ENCODE measurements around the gene KIAA1755. TPM values are rescaled to one million over a fixed set of nuclear protein-coding genes. Genes with fewer than 3 reads are reported as not detected.

Gene KIAA1755
- total RNA-seq, 3 donors from 2014 or later, result 2.1 to 5.1 (median 4.3) TPM

DNA sequence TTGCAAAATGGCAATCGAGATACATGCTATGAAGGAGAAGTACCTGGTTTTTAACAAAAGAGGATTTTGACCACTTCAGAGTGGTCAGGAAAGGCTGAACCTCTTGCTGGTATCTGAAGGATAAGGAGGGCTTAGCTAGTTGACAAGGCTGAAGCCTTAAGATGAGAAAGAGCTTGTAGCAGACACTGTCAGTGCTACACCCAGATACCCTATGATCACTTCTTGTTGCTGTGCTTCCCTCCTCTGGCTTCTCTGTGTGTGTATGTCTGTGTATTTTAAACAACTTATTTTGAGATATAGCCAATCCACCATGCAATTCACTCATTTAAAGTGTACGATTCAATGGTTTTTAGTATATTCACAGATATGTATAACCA lies 56.6 kb downstream of the KIAA1755 start:
- Histone ChIP-seq H3K9me3 (no peaks in the 10 kb centered on the region), H3K4me1 (no peaks in the 10 kb centered on the region), H3K27me3 (peaks cover 0 to 6% of the 10 kb centered on the region in 2 donors), H3K4me3 (no peak overlapping the region), H3K27ac (no peak overlapping the region), H3K36me3 (no peaks in the 10 kb centered on the region)
- TF ChIP-seq POLR2A (IDR thresholded peaks at IDR 0.05) (no peak), POLR2AphosphoS5 (IDR thresholded peaks at IDR 0.05) (no peak)
- TF ChIP-seq, protein P1, sequence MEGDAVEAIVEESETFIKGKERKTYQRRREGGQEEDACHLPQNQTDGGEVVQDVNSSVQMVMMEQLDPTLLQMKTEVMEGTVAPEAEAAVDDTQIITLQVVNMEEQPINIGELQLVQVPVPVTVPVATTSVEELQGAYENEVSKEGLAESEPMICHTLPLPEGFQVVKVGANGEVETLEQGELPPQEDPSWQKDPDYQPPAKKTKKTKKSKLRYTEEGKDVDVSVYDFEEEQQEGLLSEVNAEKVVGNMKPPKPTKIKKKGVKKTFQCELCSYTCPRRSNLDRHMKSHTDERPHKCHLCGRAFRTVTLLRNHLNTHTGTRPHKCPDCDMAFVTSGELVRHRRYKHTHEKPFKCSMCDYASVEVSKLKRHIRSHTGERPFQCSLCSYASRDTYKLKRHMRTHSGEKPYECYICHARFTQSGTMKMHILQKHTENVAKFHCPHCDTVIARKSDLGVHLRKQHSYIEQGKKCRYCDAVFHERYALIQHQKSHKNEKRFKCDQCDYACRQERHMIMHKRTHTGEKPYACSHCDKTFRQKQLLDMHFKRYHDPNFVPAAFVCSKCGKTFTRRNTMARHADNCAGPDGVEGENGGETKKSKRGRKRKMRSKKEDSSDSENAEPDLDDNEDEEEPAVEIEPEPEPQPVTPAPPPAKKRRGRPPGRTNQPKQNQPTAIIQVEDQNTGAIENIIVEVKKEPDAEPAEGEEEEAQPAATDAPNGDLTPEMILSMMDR (IDR thresholded peaks at IDR 0.05), result no peak
- intact Hi-C loops (cut with DNase I; ENCODE audit: low total_unique reads), result no loop called here
- no peak for DNase-seq (ENCODE audit: low spot score in 2 of 2)

DNA sequence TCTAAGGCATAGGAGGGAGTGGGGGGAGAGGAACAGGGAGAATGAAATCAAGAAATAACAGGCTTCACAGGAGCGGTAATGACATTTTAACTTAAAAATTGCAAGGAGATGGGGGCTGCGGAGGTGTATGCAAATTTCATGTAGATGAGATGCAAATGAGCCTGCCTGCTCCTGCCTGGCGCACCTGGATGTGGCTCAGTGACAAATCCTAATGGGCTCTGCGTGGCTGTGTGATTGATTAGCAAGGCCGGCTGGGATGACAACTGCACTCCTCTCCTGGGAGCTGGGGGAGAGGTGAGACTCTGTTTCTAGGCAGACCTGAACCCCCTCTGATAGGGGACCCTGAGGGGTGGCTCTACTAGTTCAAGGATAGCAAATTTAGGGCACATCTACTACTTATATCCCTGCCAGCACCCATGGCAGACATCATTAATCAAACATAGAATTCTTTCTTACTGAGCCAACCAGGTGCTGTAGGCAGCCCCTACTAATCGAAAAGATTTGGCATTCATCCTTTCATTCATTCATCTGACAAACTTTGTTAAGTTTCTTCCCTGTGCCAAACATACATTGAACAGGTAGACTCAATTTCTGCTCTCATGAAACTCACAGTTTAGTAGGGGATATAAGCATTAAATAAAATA lies 57.1 kb downstream of the KIAA1755 start:
- DNase-seq (ENCODE audit: low spot score in 2 of 2), result no peak
- Histone ChIP-seq H3K9me3 (no peaks in the 10 kb centered on the region), H3K36me3 (no peaks in the 10 kb centered on the region), H3K27me3 (peaks cover 0 to 6% of the 10 kb centered on the region in 2 donors), H3K27ac (no peak overlapping the region), H3K4me3 (no peak overlapping the region), H3K4me1 (no peaks in the 10 kb centered on the region)
- TF ChIP-seq, protein P1 (IDR thresholded peaks at IDR 0.05), result no peak
- TF ChIP-seq POLR2AphosphoS5 (IDR thresholded peaks at IDR 0.05), result no peak
- no peak for TF ChIP-seq POLR2A (IDR thresholded peaks at IDR 0.05)
- intact Hi-C loops (cut with DNase I; ENCODE audit: low total_unique reads), result no loop called here

DNA sequence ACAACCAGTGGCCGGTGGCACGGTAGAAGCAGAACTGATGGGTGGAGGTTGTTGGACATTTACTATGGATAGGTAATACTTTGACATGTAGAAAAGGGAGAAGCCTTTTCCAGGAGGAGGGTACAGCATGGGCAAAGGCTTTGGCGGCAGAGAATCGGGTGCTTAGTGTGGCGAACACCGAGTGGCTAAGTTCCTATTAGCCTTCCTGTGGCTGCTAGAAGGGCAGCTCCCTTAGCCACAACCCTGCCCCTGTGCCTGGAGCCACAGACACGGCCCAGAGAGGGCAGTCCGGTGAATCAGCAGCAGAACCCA lies 57.6 kb downstream of the KIAA1755 start:
- no peak for DNase-seq (ENCODE audit: low spot score in 2 of 2)

DNA sequence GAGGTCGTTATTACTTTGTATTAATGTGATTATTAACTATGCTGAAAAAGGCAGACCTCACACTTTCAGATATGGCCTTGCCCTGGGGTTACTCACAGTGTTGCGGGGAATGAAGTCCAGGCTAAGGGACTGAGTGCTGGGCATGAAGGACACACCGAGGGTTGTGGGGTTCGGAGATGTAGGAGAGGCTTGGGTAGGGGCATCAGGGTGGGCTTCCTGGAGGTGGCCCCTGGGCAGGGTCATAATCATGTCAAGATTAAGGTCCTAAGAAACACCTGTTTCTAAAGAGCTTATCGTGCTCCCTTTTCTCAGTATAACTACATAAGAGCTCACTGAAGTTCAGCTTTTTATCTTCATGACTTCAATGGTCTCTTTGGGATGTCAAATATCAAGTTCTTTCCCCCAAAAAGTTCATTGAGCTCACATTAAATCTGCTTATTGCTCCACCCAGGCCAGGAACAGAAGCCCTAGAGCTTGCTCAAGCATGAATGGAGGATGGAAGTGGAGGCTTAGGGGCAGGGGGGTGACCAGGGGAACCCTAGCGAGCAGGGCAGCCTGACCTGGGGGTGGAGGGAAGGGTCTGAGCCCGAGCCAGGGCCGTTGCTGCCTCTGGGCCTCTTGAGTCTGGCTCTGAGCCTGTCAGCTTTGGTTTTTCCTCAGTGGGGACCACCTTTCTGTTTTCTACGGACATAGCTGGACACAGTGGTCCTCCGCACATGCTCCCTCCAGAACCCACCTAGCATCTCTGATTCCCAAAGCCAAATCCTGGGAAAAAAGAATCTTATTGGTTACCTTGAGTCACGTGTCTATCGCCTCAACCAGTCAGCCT lies 58.2 kb downstream of the KIAA1755 start:
- TF ChIP-seq, protein P1 (IDR thresholded peaks at IDR 0.05), result no peak
- no peak for TF ChIP-seq POLR2AphosphoS5 (IDR thresholded peaks at IDR 0.05)
- TF ChIP-seq POLR2A (IDR thresholded peaks at IDR 0.05), result no peak
- H3K9me3 ChIP-seq, result no peaks in the 10 kb centered on the region
- no peak for DNase-seq (ENCODE audit: low spot score in 2 of 2)
- H3K27me3 ChIP-seq, result peaks cover 0 to 6% of the 10 kb centered on the region in 2 donors
- intact Hi-C loops (cut with DNase I; ENCODE audit: low total_unique reads), result no loop called here
- no peaks in the 10 kb centered on the region for H3K36me3 ChIP-seq
- no peaks in the 10 kb centered on the region for H3K4me1 ChIP-seq
- H3K27ac ChIP-seq, result no peak overlapping the region
- no peak overlapping the region for H3K4me3 ChIP-seq

More for the DNA sequence above, 57.6 kb downstream of the KIAA1755 start:
- TF ChIP-seq POLR2A (IDR thresholded peaks at IDR 0.05) (no peak), POLR2AphosphoS5 (IDR thresholded peaks at IDR 0.05) (no peak)
- TF ChIP-seq, protein P1 (IDR thresholded peaks at IDR 0.05), result no peak
- peaks cover 0 to 6% of the 10 kb centered on the region in 2 donors for H3K27me3 ChIP-seq
- no peaks in the 10 kb centered on the region for H3K36me3 ChIP-seq
- H3K4me3 ChIP-seq, result no peak overlapping the region
- no peaks in the 10 kb centered on the region for H3K9me3 ChIP-seq
- H3K27ac ChIP-seq, result no peak overlapping the region
- intact Hi-C loops (cut with DNase I; ENCODE audit: low total_unique reads), result no loop called here
- H3K4me1 ChIP-seq, result no peaks in the 10 kb centered on the region

DNA sequence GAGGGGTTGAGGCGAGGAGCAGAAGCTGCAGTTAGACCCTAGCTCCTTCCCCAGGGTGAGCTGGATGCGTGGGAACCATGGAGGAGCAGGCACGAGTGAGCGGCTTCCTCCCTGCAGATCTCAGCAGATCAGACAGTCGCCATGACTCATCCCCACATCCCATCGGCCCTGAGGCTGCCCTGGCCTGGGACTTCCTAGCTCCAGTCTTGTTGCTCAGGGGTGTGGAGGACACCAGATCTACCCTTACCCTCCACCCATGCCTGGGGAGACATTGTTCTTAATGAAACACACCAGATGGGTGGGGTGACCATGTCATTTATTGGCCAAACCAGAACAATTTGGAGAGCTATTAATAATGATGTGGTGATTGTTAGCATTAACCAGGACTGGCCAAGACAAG lies 59.2 kb downstream of the KIAA1755 start:
- intact Hi-C loops (cut with DNase I; ENCODE audit: low total_unique reads), result no loop called here
- DNase-seq (ENCODE audit: low spot score in 2 of 2), result no peak
- TF ChIP-seq POLR2A (IDR thresholded peaks at IDR 0.05), result no peak
- TF ChIP-seq, protein P1 (IDR thresholded peaks at IDR 0.05), result no peak
- no peak for TF ChIP-seq POLR2AphosphoS5 (IDR thresholded peaks at IDR 0.05)
- no peaks in the 10 kb centered on the region for H3K36me3 ChIP-seq
- H3K4me1 ChIP-seq, result no peaks in the 10 kb centered on the region
- H3K27ac ChIP-seq, result no peak overlapping the region
- H3K4me3 ChIP-seq, result no peak overlapping the region
- peaks cover 0 to 6% of the 10 kb centered on the region in 2 donors for H3K27me3 ChIP-seq
- H3K9me3 ChIP-seq, result no peaks in the 10 kb centered on the region

All from breast epithelium (tissue), 4 donors.